Ovary (tissue), 9 donors: ENCODE data around the gene RSU1. TPM values are rescaled to one million over a fixed set of nuclear protein-coding genes. Genes with fewer than 3 reads are reported as not detected.

Source experiments
- DNase-seq, 5 donors: peaks; one replicate each; pipeline ENCODE4 v3.0.0-alpha.2; 2019 to 2020
- H3K27ac ChIP-seq, 2 donors: fragments of 200-600 bp; one replicate each; pipeline versions ENCODE4 v1.5.1 to v1.8.0; 2019 to 2022
- H3K27me3 ChIP-seq: fragments of 200-600 bp; one replicate; pipeline ENCODE4 v1.8.0; 2022
- H3K36me3 ChIP-seq: fragments of 200-600 bp; sonication (generic); one replicate; pipeline ENCODE4 v1.5.1; 2019
- H3K4me1 ChIP-seq: one replicate; pipeline ENCODE4 v1.8.1; 2013; ENCODE audit warnings: mild to moderate bottlenecking, moderate library complexity; ENCODE audit not compliant: insufficient read depth
- H3K4me3 ChIP-seq: fragments of 200-600 bp; sonication (generic); one replicate; pipeline ENCODE4 v1.5.1; 2017
- H3K9me3 ChIP-seq, 2 donors: fragments of 200-600 bp in 1 of 2; sonication (generic) in 1 of 2; one replicate each; pipeline versions ENCODE4 v1.5.1 to v1.8.1; 2013 to 2019; ENCODE audit warnings: mild to moderate bottlenecking in 1 of 2, moderate library complexity in 1 of 2
- CTCF ChIP-seq, 3 donors: fragments of 450-650 bp in 2 of 3; fragments of 200-600 bp in 1 of 3; IDR thresholded peaks; one replicate each; pipeline versions ENCODE4 v1.5.1 to v1.8.0; 2016 to 2022; ENCODE audit warnings: antibody characterized with exemption in 3 of 3, mild to moderate bottlenecking in 1 of 3
- EP300 ChIP-seq: sonication (generic); formaldehyde crosslinking; IDR thresholded peaks from one replicate; pipeline ENCODE4 v1.6.1; 2017; ENCODE audit warnings: antibody characterized with exemption
- POLR2A ChIP-seq: fragments of 450-650 bp; IDR thresholded peaks from one replicate; pipeline ENCODE4 v1.6.1; 2017; ENCODE audit warnings: antibody characterized with exemption, mild to moderate bottlenecking, moderate library complexity
- WGBS, 3 donors: extraction: QIAGEN DNeasy Blood & Tissue Kit in 1 of 3; methylation state at CpG; one replicate each; pipeline versions ENCODE4 v1.1.5 to v1.1.7; 2013 to 2017; 5-methylcytosine and 5-hydroxymethylcytosine counted together
- intact Hi-C, 4 donors: fragments of 100-400 bp; cut with DNase I; formaldehyde crosslinking; loops; one replicate each; pipeline versions ENCODE4 v1.11.0 to v1.15.1; 2022 to 2023
- polyA plus RNA-seq, 2 donors: library from polyadenylated mRNA; stranded (reverse); fragments of 200-250 nt in 1 of 2; fragments of 350-450 nt in 1 of 2; fragmentation: Illumina TruSeq in 1 of 2; extraction: RNeasy Lipid Tissue Mini Kit (QIAGEN cat#74804) in 1 of 2; gene quantifications; one replicate each; pipeline ENCODE4 v1.2.3, GENCODE V29; 2013 to 2014
- total RNA-seq, 7 donors: library from RNA; depleted of rRNA in 2 of 7; stranded (reverse); fragments of >200 nt in 2 of 7; fragmentation: NEBNext Ultra II Directional in 3 of 7; extraction: Animal tissue kit (Norgen Biotek cat#: 25700) in 3 of 7; gene quantifications; one replicate each; pipeline versions ENCODE4 v1.1.0 to v1.2.4, GENCODE V29; 2016 to 2023
- donor health status: DM: no; HTN: no; CAD: no; lungs with moderate emphysema.
- donor health status: DM: no; HTN: no; CAD: no.
- donor health status: Bipolar disorder and iron deficiency.
- donor health status: DM: yes; HTN: yes; CAD: no.
- donor health status: DM: no; HTN: no; CAD: no.
- donor health status: DM: yes; HTN: yes; CAD: no.

The RSU1 gene
- total and polyA plus RNA-seq, 9 donors, result 30.1 to 184 (median 70.3) TPM

GRCh38 chr10:16663444-16663843 lies 153.8 kb downstream of the RSU1 start:
- Histone ChIP-seq H3K36me3 (no peaks in the 10 kb centered on the region), H3K9me3 (no peaks in the 10 kb centered on the region), H3K4me1 (no peaks in the 10 kb centered on the region), H3K27me3 (no peaks in the 10 kb centered on the region), H3K27ac (no peak overlapping the region), H3K4me3 (no peak overlapping the region)
- no peak for TF ChIP-seq CTCF (IDR thresholded peaks at IDR 0.05)
- no peak for TF ChIP-seq POLR2A
- no peak for TF ChIP-seq EP300
- 91 to 96% (median 96%) methylated on average over 7 of the region's 7 CpGs for WGBS, 3 donors
- intact Hi-C loops, result no loop called here
- DNase-seq, result no peak

- Histone ChIP-seq H3K4me1 (no peaks in the 10 kb centered on the region), H3K27ac (no peak overlapping the region), H3K4me3 (no peak overlapping the region), H3K9me3 (no peaks in the 10 kb centered on the region), H3K36me3 (no peaks in the 10 kb centered on the region), H3K27me3 (no peaks in the 10 kb centered on the region)
- WGBS, 3 donors, result 92 to 94% (median 93%) methylated on average over 7 of the region's 7 CpGs
- intact Hi-C loops, result no loop called here
- no peak for TF ChIP-seq POLR2A
- TF ChIP-seq CTCF (IDR thresholded peaks at IDR 0.05), result no peak
- TF ChIP-seq EP300, result no peak
- no peak for DNase-seq
These were observed 154.3 kb downstream of the RSU1 start for GRCh38 chr10:16662923-16663322.

DNA sequence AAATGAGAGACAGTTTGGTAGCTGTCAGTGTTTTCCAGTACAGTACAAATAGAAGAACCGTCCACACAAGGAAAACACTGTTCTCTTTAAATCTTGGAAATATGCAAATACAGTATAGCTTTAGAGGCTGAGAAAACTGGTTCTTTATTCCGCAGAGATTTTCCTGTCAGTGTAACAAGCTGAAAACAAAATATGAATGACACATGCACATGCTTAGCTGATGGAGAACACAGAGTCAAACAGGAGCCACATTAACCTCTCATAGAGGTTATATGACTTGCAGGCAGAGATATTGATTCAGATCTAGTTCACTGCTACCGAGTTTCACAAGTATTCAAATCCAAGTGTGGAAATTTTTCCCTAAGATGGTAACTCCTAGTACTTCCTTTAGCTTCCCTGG lies 160.3 kb downstream of the RSU1 start:
- Histone ChIP-seq H3K9me3 (no peaks in the 10 kb centered on the region), H3K4me3 (no peak overlapping the region), H3K4me1 (no peaks in the 10 kb centered on the region), H3K27me3 (no peaks in the 10 kb centered on the region), H3K36me3 (no peaks in the 10 kb centered on the region), H3K27ac (no peak overlapping the region)
- intact Hi-C loops, result no loop called here
- WGBS, 3 donors, result 77 to 86% (median 80%) methylated on average over 3 of the region's 3 CpGs
- no peak for DNase-seq
- no peak for TF ChIP-seq POLR2A
- TF ChIP-seq EP300, result no peak

GRCh38 chr10:16653224-16653623 lies 164.0 kb downstream of the RSU1 start:
- Histone ChIP-seq H3K4me3 (no peak overlapping the region), H3K4me1 (no peaks in the 10 kb centered on the region), H3K27me3 (no peaks in the 10 kb centered on the region), H3K36me3 (no peaks in the 10 kb centered on the region), H3K9me3 (no peaks in the 10 kb centered on the region), H3K27ac (no peak overlapping the region)
- no peak for DNase-seq
- 60 to 64% (median 64%) methylated on average over 4 of the region's 4 CpGs for WGBS, 3 donors
- TF ChIP-seq POLR2A (no peak), CTCF (IDR thresholded peaks at IDR 0.05) (no peak), EP300 (no peak)
- intact Hi-C loops, result no loop called here

- intact Hi-C loops, result no loop called here
- WGBS, 3 donors, result 57 to 60% (median 57%) methylated on average over 5 of the region's 5 CpGs
- no peak for DNase-seq
- Histone ChIP-seq H3K4me3 (no peak overlapping the region), H3K9me3 (no peaks in the 10 kb centered on the region), H3K27me3 (no peaks in the 10 kb centered on the region), H3K4me1 (no peaks in the 10 kb centered on the region), H3K36me3 (no peaks in the 10 kb centered on the region), H3K27ac (no peak overlapping the region)
- TF ChIP-seq EP300 (no peak), POLR2A (no peak), CTCF (IDR thresholded peaks at IDR 0.05) (no peak)
These were observed 165.1 kb downstream of the RSU1 start for GRCh38 chr10:16652154-16652553.
